BE2C (cell line): ENCODE results near the gene TBC1D32.

Experiments used
- DNase-seq: peaks from one replicate; pipeline ENCODE4 v3.0.0-alpha.2; 2020
- H3K27me3 ChIP-seq: fragments of 250-450 bp; sonication (Bioruptor Pico); 2 replicates; pipeline ENCODE4 v1.5.1; 2020; ENCODE audit warnings: mild to moderate bottlenecking
- H3K36me3 ChIP-seq: fragments of 250-450 bp; sonication (Bioruptor Pico); 2 replicates; pipeline ENCODE4 v1.5.1; 2020; ENCODE audit warnings: mild to moderate bottlenecking
- H3K4me1 ChIP-seq: fragments of 250-450 bp; sonication (Bioruptor Pico); 2 replicates; pipeline ENCODE4 v1.5.1; 2020
- H3K4me3 ChIP-seq: 2 replicates; pipeline ENCODE4 v1.5.1; 2011; ENCODE audit warnings: low read depth, low read length
- H3K9me3 ChIP-seq: fragments of 250-450 bp; sonication (Bioruptor Pico); 2 replicates; pipeline ENCODE4 v1.5.1; 2020
- CTCF ChIP-seq: IDR thresholded peaks from 2 replicates; pipeline ENCODE4 v1.5.1; 2012; ENCODE audit warnings: mild to moderate bottlenecking, low read depth, low read length

Gene TBC1D32

GRCh38 chr6:121142093-121142492 lies 192.2 kb downstream of the TBC1D32 start:
- Histone ChIP-seq H3K27me3 (no peaks in the 10 kb centered on the region), H3K9me3 (no peaks in the 10 kb centered on the region), H3K4me3 (no peak overlapping the region), H3K4me1 (no peaks in the 10 kb centered on the region), H3K36me3 (no peaks in the 10 kb centered on the region)
- no peak for TF ChIP-seq CTCF
- no peak for DNase-seq

- no peaks in the 10 kb centered on the region for H3K4me1 ChIP-seq
- H3K36me3 ChIP-seq, result no peaks in the 10 kb centered on the region
- TF ChIP-seq CTCF, result no peak
Measured at GRCh38 chr6:121135425-121135824, 198.9 kb downstream of the TBC1D32 start.

GRCh38 chr6:121134922-121135321 lies 199.4 kb downstream of the TBC1D32 start:
- H3K36me3 ChIP-seq, result no peaks in the 10 kb centered on the region
- no peak for DNase-seq
- no peak overlapping the region for H3K4me3 ChIP-seq
- TF ChIP-seq CTCF, result no peak
- no peaks in the 10 kb centered on the region for H3K4me1 ChIP-seq
- H3K27me3 ChIP-seq, result no peaks in the 10 kb centered on the region; the same call in 1 of the 2 replicates
- H3K9me3 ChIP-seq, result no peaks in the 10 kb centered on the region

More at GRCh38 chr6:121135425-121135824, 198.9 kb downstream of the TBC1D32 start:
- H3K27me3 ChIP-seq, result no peaks in the 10 kb centered on the region; the same call in 1 of the 2 replicates
- no peak overlapping the region for H3K4me3 ChIP-seq
- no peak for DNase-seq
- no peaks in the 10 kb centered on the region for H3K9me3 ChIP-seq

GRCh38 chr6:121124600-121124999 lies 209.7 kb downstream of the TBC1D32 start:
- DNase-seq, result no peak
- H3K9me3 ChIP-seq, result peaks cover 2% of the 10 kb centered on the region; the same call in 1 of the 2 replicates
- H3K27me3 ChIP-seq, result no peaks in the 10 kb centered on the region
- no peaks in the 10 kb centered on the region for H3K4me1 ChIP-seq
- no peak overlapping the region for H3K4me3 ChIP-seq
- H3K36me3 ChIP-seq, result no peaks in the 10 kb centered on the region
- no peak for TF ChIP-seq CTCF

- H3K27me3 ChIP-seq, result no peaks in the 10 kb centered on the region
- no peaks in the 10 kb centered on the region for H3K36me3 ChIP-seq
- no peak overlapping the region for H3K4me3 ChIP-seq
- no peaks in the 10 kb centered on the region for H3K9me3 ChIP-seq
- DNase-seq, result no peak
- TF ChIP-seq CTCF, result no peak
- H3K4me1 ChIP-seq, result no peaks in the 10 kb centered on the region
Measured at GRCh38 chr6:121112356-121112755, 221.9 kb downstream of the TBC1D32 start.

GRCh38 chr6:121110733-121111132 lies 223.5 kb downstream of the TBC1D32 start:
- Histone ChIP-seq H3K4me3 (no peak overlapping the region), H3K9me3 (no peaks in the 10 kb centered on the region), H3K36me3 (no peaks in the 10 kb centered on the region), H3K4me1 (no peaks in the 10 kb centered on the region), H3K27me3 (no peaks in the 10 kb centered on the region)
- DNase-seq, result no peak
- TF ChIP-seq CTCF, result no peak
